ENCODE data around the gene NCAM1. TPM values are rescaled to one million over a fixed set of nuclear protein-coding genes. Genes with fewer than 3 reads are reported as not detected.
A peak's percentile ranks its signal among the peaks of the same experiment; 100 is the strongest.

The NCAM1 gene
- total RNA-seq, 1 donor = under 0.01 TPM

GRCh38 chr11:113245216-113245615 is 284.0 kb downstream of the NCAM1 start:
- no peak for DNase-seq (ENCODE audit: low read depth in 2 of 3, low spot score in 2 of 3)

DNA sequence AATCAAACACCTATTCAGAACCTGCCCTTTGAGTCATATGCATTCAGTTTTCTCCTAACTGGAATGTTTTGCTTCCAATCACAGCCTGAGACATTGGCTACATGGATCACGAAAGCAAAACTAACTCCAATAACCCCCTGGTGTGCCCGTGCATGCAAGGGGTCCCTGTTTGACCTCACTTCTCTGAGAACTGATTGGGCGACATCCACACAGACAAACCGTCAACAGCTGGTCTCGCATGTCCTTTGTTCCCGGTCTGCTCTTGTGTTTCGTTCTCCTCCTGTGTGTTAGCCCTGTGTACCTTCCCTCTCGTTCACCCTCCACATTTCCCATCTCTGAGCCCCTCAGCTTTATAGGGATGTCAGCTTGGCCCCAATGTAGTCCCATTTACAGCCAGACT is 286.0 kb downstream of the NCAM1 start:
- no peak for DNase-seq (ENCODE audit: low read depth in 2 of 3, low spot score in 2 of 3)

DNA sequence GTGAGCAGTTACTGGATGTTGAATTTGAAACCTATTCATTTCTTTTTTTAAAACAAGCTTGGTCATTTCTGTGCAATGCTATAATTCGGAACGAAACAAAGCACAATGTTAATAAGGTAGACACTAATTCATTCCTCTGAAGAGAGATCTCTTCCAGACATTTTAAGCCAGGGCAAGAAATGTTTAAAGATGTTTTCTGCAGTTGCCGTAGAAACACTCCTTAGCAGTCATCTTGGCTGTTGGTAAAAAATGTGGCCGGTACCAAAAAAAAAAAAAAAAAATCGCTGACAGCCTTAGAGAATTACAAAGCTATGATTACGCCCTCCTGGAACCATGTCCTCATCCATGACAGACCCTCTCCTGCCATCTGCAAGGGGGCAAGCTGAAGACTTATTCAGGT is 286.7 kb downstream of the NCAM1 start:
- no peak for DNase-seq (ENCODE audit: low read depth in 2 of 3, low spot score in 2 of 3)

DNA sequence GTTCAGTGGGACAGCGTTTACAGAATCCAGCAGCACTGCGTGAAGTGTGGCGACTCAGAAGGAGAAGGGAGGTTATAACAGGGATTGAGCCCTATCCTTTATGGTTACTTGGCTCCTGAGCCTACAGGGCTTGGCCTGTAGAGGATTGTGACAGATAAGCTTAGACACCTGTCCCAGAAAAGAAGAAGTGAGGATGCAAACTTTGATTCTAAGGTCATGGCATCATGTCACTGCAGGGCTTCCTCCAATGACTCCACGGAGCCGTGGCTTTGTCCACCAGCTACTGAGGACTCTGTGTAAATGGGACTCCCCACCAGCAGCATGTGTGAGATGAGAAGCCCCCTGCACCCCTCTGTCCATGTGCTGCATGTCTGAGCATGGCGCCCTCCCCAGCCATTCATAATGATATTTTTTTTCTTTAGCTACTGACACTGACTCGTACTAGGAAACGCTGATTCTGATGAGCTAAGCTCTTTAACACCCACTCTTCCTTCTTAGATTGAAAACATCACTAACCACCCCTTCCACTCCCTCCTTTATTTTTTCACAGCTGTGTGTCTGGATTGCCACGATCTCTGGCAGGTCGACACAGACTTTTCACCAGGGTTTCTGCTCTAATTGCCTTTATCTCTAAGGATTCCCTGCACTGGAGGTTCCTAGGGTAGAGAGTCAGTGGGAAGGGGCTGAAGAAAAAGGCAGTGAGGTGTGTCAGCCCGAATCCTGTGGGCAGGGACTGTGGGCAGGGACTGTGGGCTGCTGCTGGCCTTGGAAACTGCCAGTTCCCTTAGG is 287.7 kb downstream of the NCAM1 start:
- no peak for DNase-seq (ENCODE audit: low read depth in 2 of 3, low spot score in 2 of 3)

DNA sequence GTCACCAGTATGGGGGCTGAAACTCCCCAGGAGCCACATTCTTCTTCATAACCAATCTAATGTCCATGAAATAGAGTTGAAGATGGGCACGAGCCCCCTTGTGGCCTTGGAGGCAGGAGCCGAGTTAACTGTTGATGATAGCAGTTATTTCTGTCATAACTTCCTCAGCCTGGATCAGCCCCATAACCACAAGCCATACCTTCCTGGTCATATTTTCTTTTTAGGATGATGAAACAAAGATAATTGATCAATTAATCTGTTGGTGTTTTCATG is 288.2 kb downstream of the NCAM1 start:
- DNase-seq (ENCODE audit: low read depth in 2 of 3, low spot score in 2 of 3) = peak in 1 of 3 donors; percentile 17

- no peak for DNase-seq (ENCODE audit: low read depth in 2 of 3, low spot score in 2 of 3)
These were observed 288.6 kb downstream of the NCAM1 start for GRCh38 chr11:113249786-113250185.

DNA sequence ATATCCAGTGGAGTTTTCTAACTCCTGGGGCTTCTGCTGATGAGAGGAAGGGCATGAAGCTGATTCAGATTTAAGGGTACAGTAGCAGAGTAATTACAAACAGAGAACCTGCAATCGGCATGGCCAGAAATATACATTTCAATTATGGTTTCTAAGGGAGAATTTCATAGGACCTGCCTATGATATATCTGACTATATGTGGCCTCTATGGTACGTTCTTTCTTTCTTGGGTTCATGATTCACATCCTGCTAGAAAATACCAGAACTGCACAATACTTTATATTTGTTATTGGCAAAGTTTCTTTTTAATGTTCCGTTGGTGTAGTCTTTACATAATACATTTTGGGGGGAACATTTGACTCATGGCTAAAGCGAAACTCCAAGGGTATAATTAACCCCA is 290.1 kb downstream of the NCAM1 start:
- no peak for DNase-seq (ENCODE audit: low read depth in 2 of 3, low spot score in 2 of 3)

DNA sequence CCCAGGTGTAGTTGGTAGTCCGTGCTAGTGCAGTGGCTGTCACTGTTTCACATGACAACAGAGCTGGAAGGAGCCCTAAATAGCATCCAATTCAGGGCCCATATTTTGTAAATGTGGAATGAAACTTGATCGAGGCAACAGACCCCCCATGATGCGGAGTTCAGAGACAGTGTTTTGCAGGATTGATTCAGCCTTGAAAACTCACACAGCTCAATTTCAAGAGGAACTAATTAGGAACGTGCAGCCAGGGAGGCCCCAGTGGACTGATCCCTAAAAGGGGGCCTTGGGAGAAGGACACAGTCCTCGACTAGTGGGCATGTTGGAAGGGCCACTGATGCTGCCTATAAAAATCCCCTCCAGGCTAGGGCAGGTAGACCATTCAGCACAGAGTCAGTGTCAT is 292.2 kb downstream of the NCAM1 start:
- no peak for DNase-seq (ENCODE audit: low read depth in 2 of 3, low spot score in 2 of 3)

GRCh38 chr11:113255096-113255495 is 293.9 kb downstream of the NCAM1 start:
- no peak for DNase-seq (ENCODE audit: low read depth in 2 of 3, low spot score in 2 of 3)

- DNase-seq (ENCODE audit: low read depth in 2 of 3, low spot score in 2 of 3) = no peak
These were observed 294.5 kb downstream of the NCAM1 start for GRCh38 chr11:113255741-113256140.

DNA sequence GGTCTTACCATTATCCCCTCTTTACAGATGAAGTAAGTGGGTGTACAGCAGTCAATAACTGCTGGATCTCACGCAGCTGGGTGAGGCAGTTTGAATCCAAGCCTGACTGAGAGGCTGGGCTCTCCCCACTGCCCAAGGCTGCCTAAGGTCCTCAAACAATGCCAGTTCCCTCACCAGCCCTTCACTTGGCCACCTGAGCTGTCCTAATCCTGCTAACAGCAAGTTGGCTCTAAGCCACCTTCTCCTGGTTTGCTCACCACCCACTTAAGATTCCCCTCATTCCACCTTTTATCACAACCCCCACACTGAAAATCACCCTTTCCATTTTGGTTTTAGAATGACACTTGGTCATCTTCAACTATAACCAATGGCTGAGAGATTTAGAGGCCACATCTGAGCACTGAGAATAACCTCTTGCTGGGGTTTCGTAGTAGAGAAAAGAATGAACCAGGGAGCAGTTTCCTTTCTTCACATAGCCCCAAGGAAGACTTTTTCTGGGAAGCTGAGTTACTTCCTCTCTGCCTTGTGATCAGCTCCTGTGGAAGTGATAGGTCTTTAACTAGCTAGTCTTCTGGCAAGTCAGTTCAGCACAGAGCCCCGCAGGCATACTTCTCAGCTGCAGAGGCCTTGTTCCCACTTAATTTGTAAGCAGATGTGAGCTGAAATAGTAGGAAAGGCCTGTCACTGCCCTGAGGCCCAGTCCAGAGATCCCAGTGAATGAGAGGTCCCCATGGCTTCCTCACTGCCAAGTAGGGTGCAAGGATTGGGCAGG is 295.4 kb downstream of the NCAM1 start:
- no peak for DNase-seq (ENCODE audit: low read depth in 2 of 3, low spot score in 2 of 3)

DNA sequence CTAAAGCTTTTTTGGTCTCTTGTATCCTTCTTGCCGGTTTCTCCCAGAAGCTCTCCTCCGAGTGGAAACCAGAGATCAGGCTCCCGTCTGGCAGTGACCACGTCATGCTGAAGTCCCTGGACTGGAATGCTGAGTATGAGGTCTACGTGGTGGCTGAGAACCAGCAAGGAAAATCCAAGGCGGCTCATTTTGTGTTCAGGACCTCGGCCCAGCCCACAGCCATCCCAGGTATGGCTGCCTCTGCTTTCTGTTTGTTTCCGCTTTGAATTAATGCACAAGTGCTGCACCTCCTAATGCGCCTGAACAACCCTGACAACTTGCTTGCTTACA is 298.8 kb downstream of the NCAM1 start:
- DNase-seq (ENCODE audit: low read depth in 2 of 3, low spot score in 2 of 3) = no peak

DNA sequence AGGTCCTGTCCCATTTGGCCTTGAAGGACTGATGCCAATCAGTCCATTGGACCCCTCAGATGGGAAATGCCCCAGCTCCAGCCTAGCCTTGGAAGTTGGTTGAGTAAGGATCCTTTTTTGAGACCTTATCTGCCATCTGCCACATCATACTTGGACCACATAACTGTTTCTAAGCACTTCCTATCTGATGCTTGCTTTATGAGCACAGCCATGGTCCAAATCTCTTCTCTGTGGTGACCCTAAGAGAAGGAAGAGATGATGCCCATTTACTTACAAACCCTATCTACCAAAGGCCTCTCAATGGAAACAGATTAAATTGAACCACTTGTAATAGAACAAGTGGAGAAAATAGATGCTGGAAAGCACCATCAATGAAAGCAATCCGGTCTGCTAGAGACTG is 299.3 kb downstream of the NCAM1 start:
- DNase-seq (ENCODE audit: low read depth in 2 of 3, low spot score in 2 of 3) = no peak

GRCh38 chr11:113261709-113262475 is 300.7 kb downstream of the NCAM1 start:
- DNase-seq (ENCODE audit: low read depth in 2 of 3, low spot score in 2 of 3) = no peak

GRCh38 chr11:113262594-113262993 is 301.4 kb downstream of the NCAM1 start:
- no peak for DNase-seq (ENCODE audit: low read depth in 2 of 3, low spot score in 2 of 3)

GRCh38 chr11:113263458-113264259 is 302.4 kb downstream of the NCAM1 start:
- no peak for DNase-seq (ENCODE audit: low read depth in 2 of 3, low spot score in 2 of 3)

DNA sequence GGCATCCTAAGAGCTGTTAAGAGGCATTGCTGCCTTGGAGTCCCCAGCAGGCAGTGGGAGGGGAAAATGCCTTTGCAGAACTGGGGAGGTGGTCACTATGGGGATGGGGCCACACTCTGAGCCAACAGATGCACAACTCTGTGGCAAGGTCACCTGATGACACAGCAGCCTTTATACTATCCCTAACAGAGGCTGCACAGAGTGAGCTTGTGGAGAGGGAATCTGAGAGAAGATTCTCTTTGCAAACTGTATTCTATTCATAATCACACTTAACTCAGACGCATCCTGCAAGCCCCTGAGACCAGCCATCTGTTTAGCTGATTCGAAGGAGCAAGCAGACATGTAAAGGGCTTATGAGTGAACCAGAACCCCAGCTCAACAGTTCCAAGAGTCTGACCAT is 304.1 kb downstream of the NCAM1 start:
- DNase-seq (ENCODE audit: low read depth in 2 of 3, low spot score in 2 of 3) = no peak

DNA sequence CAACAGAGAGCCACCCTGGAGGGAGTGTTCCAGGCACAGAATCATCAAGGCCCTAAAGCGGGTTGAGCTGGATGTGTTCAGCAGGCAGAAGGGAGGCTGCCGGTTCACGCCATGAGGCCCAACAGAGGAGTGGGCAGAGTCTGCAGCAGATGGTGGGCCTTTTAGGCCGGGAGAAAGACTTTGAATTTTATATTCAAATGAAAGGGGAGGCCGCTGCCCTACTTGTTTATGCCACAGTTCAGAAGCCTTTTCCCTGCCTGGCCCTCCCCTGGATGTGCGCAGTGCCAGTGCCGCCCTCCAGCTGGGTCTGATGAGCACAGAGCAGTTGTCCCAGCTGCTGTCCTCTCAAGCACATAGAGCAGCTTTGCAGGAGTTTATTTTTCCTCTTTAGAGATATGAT is 306.3 kb downstream of the NCAM1 start:
- DNase-seq (ENCODE audit: low read depth in 2 of 3, low spot score in 2 of 3) = no peak

DNA sequence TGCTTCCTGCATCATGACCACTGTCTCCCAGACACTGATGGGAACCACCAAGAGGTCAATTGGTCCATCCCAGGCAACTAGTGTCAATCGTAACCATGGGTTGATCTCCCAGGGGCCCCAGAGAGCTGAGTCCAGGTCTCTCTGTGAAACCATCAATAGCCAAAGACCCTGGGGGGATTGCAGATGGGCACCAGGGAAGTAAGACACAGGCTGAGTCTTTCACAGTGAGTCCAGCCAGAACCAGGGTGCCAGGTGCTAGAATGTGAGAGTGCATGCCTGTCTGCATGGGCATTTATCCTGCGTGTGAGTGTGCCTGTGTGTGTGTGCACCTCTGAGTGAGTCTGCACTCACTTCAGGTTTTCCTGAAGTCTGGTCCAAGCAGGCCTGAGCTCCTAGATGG is 307.9 kb downstream of the NCAM1 start:
- no peak for DNase-seq (ENCODE audit: low read depth in 2 of 3, low spot score in 2 of 3)

GRCh38 chr11:113269636-113270035 is 308.4 kb downstream of the NCAM1 start:
- no peak for DNase-seq (ENCODE audit: low read depth in 2 of 3, low spot score in 2 of 3)

- DNase-seq (ENCODE audit: low read depth in 2 of 3, low spot score in 2 of 3) = no peak
These were observed 308.9 kb downstream of the NCAM1 start for GRCh38 chr11:113270080-113270479.
